ENCODE results near the gene TREML2. TPM values are rescaled to one million over a fixed set of nuclear protein-coding genes. Genes with fewer than 3 reads are reported as not detected.

The TREML2 gene
- total and polyA plus RNA-seq, 2 experiments from 2014 or later, result not detected

GRCh38 chr6:41214559-41215238 lies 13.8 kb upstream of the TREML2 start:
- no peaks in the 10 kb centered on the region for H3K9me2 ChIP-seq (ENCODE audit: insufficient read depth)
- no peaks in the 10 kb centered on the region for H3K79me2 ChIP-seq (ENCODE audit: insufficient read depth)
- TF ChIP-seq EZH2phosphoT487 (IDR thresholded peaks at IDR 0.05; ENCODE audit: insufficient read depth, low read depth), result no peak
- no peak for TF ChIP-seq EZH2 (IDR thresholded peaks at IDR 0.05; ENCODE audit: insufficient read depth, poor library complexity, severe bottlenecking)
- no peaks in the 10 kb centered on the region for H3K9me3 ChIP-seq (ENCODE audit: low read depth)
- H4K20me1 ChIP-seq (ENCODE audit: insufficient read depth), result no peaks in the 10 kb centered on the region
- in situ Hi-C loops (cut with MboI), result no loop called here
- no peak overlapping the region for H3K27ac ChIP-seq
- no peaks in the 10 kb centered on the region for H3K4me1 ChIP-seq (ENCODE audit: insufficient read depth)
- no peaks in the 10 kb centered on the region for H3K36me3 ChIP-seq (ENCODE audit: low read depth)
- H3K4me2 ChIP-seq (ENCODE audit: unreplicated experiment), result no peak overlapping the region
- no peak overlapping the region for H2AFZ ChIP-seq
- 43 to 47% methylated on average over 9 of the region's 9 CpGs for WGBS, 2 experiments (ENCODE audit: low coverage in 1 of 2, low lambda C conversion rate in 2 of 2, missing lambda C conversion rate in 2 of 2)
- DNase-seq, result no peak
- H3K4me3 ChIP-seq, result no peak overlapping the region
- H3K9ac ChIP-seq, result no peak overlapping the region
- peaks cover 9% of the 10 kb centered on the region; the same call in 1 of the 2 replicates for H3K27me3 ChIP-seq (replicated peaks; ENCODE audit: insufficient read depth)
- no peaks in the 10 kb centered on the region for H3F3A ChIP-seq (ENCODE audit: insufficient read depth)

GRCh38 chr6:41209547-41210320 lies 8.8 kb upstream of the TREML2 start:
- Histone ChIP-seq H4K20me1 (ENCODE audit: insufficient read depth) (no peaks in the 10 kb centered on the region), H3K9me2 (ENCODE audit: insufficient read depth) (no peaks in the 10 kb centered on the region), H3K9ac (no peak overlapping the region), H3K36me3 (ENCODE audit: low read depth) (no peaks in the 10 kb centered on the region), H3K9me3 (ENCODE audit: low read depth) (no peaks in the 10 kb centered on the region), H3K4me1 (ENCODE audit: insufficient read depth) (no peaks in the 10 kb centered on the region), H3F3A (ENCODE audit: insufficient read depth) (no peaks in the 10 kb centered on the region), H3K27ac (no peak overlapping the region), H3K79me2 (ENCODE audit: insufficient read depth) (no peaks in the 10 kb centered on the region), H3K4me2 (ENCODE audit: unreplicated experiment) (no peak overlapping the region), H3K27me3 (replicated peaks; ENCODE audit: insufficient read depth) (peaks cover 13% of the 10 kb centered on the region), H2AFZ (no peak overlapping the region), H3K4me3 (no peak overlapping the region)
- 50 to 51% methylated on average over 5 of the region's 5 CpGs for WGBS, 2 experiments (ENCODE audit: low coverage in 1 of 2, low lambda C conversion rate in 2 of 2, missing lambda C conversion rate in 2 of 2)
- TF ChIP-seq EZH2 (IDR thresholded peaks at IDR 0.05; ENCODE audit: insufficient read depth, poor library complexity, severe bottlenecking) (no peak), EZH2phosphoT487 (IDR thresholded peaks at IDR 0.05; ENCODE audit: insufficient read depth, low read depth) (no peak)
- in situ Hi-C loops (cut with MboI), result no loop called here
- DNase-seq, result no peak

GRCh38 chr6:41208439-41209106 lies 7.6 kb upstream of the TREML2 start:
- H3K79me2 ChIP-seq (ENCODE audit: insufficient read depth), result no peaks in the 10 kb centered on the region
- H3K4me2 ChIP-seq (ENCODE audit: unreplicated experiment), result no peak overlapping the region
- H3K4me3 ChIP-seq, result no peak overlapping the region
- TF ChIP-seq EZH2 (IDR thresholded peaks at IDR 0.05; ENCODE audit: insufficient read depth, poor library complexity, severe bottlenecking) (no peak), EZH2phosphoT487 (IDR thresholded peaks at IDR 0.05; ENCODE audit: insufficient read depth, low read depth) (no peak)
- H3K27ac ChIP-seq, result no peak overlapping the region
- in situ Hi-C loops (cut with MboI), result no loop called here
- no peak for DNase-seq
- no peaks in the 10 kb centered on the region for H3K36me3 ChIP-seq (ENCODE audit: low read depth)
- H3F3A ChIP-seq (ENCODE audit: insufficient read depth), result no peaks in the 10 kb centered on the region
- H3K9ac ChIP-seq, result no peak overlapping the region
- H4K20me1 ChIP-seq (ENCODE audit: insufficient read depth), result no peaks in the 10 kb centered on the region
- H3K4me1 ChIP-seq (ENCODE audit: insufficient read depth), result no peaks in the 10 kb centered on the region
- 47 to 54% methylated on average over 7 of the region's 7 CpGs for WGBS, 2 experiments (ENCODE audit: low coverage in 1 of 2, low lambda C conversion rate in 2 of 2, missing lambda C conversion rate in 2 of 2)
- H3K9me3 ChIP-seq (ENCODE audit: low read depth), result no peaks in the 10 kb centered on the region
- H2AFZ ChIP-seq, result no peak overlapping the region
- H3K9me2 ChIP-seq (ENCODE audit: insufficient read depth), result no peaks in the 10 kb centered on the region
- peaks cover 13% of the 10 kb centered on the region for H3K27me3 ChIP-seq (replicated peaks; ENCODE audit: insufficient read depth)

GRCh38 chr6:41204156-41204555 lies 3.2 kb upstream of the TREML2 start:
- Histone ChIP-seq H3K27me3 (replicated peaks; ENCODE audit: insufficient read depth) (peaks cover 5% of the 10 kb centered on the region; the same call in 1 of the 2 replicates), H3K9ac (no peak overlapping the region), H3K27ac (no peak overlapping the region), H3K4me2 (ENCODE audit: unreplicated experiment) (no peak overlapping the region), H3K4me3 (no peak overlapping the region), H3K9me2 (ENCODE audit: insufficient read depth) (no peaks in the 10 kb centered on the region), H4K20me1 (ENCODE audit: insufficient read depth) (no peaks in the 10 kb centered on the region), H3K9me3 (ENCODE audit: low read depth) (no peaks in the 10 kb centered on the region), H3K79me2 (ENCODE audit: insufficient read depth) (no peaks in the 10 kb centered on the region), H3F3A (ENCODE audit: insufficient read depth) (no peaks in the 10 kb centered on the region), H2AFZ (no peak overlapping the region), H3K4me1 (ENCODE audit: insufficient read depth) (no peaks in the 10 kb centered on the region), H3K36me3 (ENCODE audit: low read depth) (no peaks in the 10 kb centered on the region)
- in situ Hi-C loops (cut with MboI), result no loop called here
- 30 to 41% methylated on average over 1 of the region's 1 CpG for WGBS, 2 experiments (ENCODE audit: low coverage in 1 of 2, low lambda C conversion rate in 2 of 2, missing lambda C conversion rate in 2 of 2)
- no peak for DNase-seq
- TF ChIP-seq EZH2 (IDR thresholded peaks at IDR 0.05; ENCODE audit: insufficient read depth, poor library complexity, severe bottlenecking) (no peak), EZH2phosphoT487 (IDR thresholded peaks at IDR 0.05; ENCODE audit: insufficient read depth, low read depth) (no peak)

All from GM23248 (cell line).